Tibial nerve (tissue), 4 donors: ENCODE data around the gene DISC1.
"Not testable (repeated sequence)": the region's sequence is repeated elsewhere in the genome, so short reads cannot be mapped to it uniquely, and the experiment has no call there.

Source experiments
- EP300 ChIP-seq, 2 donors: sonication (generic); formaldehyde crosslinking; IDR thresholded peaks; one replicate each; pipeline ENCODE4 v1.6.1; 2017; ENCODE audit warnings: antibody characterized with exemption in 2 of 2, mild to moderate bottlenecking in 1 of 2
- POLR2A ChIP-seq, 2 donors: fragments of 450-650 bp; IDR thresholded peaks; one replicate each; pipeline ENCODE4 v1.6.1; 2017; ENCODE audit warnings: antibody characterized with exemption in 2 of 2, mild to moderate bottlenecking in 2 of 2, moderate library complexity in 2 of 2
- TF ChIP-seq, protein P1 (sequence below), 5 experiments: fragments of 200-600 bp in 3 of 5; fragments of 450-650 bp in 2 of 5; sonication (generic) in 3 of 5; IDR thresholded peaks; one replicate each; pipeline ENCODE4 v1.5.1; 2016 to 2019; ENCODE audit warnings: antibody characterized with exemption in 5 of 5, mild to moderate bottlenecking in 3 of 5, moderate library complexity in 2 of 5

DNA sequence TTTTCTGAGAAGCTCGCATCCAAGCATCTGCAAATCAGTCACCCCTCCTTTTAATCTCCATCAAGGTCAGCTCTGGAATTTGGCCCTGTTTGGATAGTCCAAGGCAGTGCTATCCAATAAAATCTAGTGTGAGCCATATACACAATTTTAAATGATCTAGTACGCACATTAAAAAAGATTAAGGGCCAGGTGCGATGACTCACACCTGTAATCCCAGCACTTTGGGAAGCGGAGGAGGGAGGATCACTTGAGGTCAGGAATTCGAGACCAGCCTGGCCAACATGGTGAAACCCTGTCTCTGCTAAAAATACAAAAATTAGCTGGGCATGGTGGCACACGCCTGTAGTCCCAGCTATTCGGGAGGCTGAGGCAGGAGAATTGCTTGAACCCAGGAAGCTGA lies 139.2 kb downstream of the DISC1 start:
- TF ChIP-seq, protein P1, sequence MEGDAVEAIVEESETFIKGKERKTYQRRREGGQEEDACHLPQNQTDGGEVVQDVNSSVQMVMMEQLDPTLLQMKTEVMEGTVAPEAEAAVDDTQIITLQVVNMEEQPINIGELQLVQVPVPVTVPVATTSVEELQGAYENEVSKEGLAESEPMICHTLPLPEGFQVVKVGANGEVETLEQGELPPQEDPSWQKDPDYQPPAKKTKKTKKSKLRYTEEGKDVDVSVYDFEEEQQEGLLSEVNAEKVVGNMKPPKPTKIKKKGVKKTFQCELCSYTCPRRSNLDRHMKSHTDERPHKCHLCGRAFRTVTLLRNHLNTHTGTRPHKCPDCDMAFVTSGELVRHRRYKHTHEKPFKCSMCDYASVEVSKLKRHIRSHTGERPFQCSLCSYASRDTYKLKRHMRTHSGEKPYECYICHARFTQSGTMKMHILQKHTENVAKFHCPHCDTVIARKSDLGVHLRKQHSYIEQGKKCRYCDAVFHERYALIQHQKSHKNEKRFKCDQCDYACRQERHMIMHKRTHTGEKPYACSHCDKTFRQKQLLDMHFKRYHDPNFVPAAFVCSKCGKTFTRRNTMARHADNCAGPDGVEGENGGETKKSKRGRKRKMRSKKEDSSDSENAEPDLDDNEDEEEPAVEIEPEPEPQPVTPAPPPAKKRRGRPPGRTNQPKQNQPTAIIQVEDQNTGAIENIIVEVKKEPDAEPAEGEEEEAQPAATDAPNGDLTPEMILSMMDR (IDR thresholded peaks at IDR 0.05): not testable (repeated sequence)
- TF ChIP-seq POLR2A, EP300 (IDR thresholded peaks at IDR 0.05): not testable (repeated sequence)
